ENCODE measurements around the gene EARS2.
A peak's percentile ranks its signal among the peaks of the same experiment; 100 is the strongest.
"Not testable (repeated sequence)": the region's sequence is repeated elsewhere in the genome, so short reads cannot be mapped to it uniquely, and the experiment has no call there.

The EARS2 gene

DNA sequence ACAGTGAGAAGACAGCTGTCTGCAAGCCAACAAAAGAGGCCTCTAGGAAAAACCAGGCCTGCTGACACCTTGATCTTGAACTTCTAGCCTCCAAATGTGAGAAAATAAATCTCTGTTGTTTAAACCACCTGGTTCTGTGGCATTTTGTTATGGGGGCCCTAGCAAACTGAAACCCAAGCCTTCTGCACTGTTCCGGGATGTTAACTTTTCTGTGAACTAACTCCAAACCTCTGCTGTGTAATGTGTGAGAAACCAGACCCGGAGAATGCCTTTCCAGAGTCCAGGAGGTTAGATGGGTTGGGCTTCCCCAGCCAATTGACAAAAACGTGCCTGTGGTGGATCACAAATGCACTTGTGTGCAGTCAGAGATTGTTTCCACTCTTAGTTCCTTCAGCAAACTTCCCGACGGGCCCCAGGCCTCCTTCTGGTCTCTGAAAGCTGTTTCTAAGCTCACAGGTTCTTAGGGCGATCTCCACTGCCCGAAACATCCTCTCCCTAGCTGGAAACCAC lies 33.2 kb downstream of the EARS2 start:
- DNase-seq, result no peak

DNA sequence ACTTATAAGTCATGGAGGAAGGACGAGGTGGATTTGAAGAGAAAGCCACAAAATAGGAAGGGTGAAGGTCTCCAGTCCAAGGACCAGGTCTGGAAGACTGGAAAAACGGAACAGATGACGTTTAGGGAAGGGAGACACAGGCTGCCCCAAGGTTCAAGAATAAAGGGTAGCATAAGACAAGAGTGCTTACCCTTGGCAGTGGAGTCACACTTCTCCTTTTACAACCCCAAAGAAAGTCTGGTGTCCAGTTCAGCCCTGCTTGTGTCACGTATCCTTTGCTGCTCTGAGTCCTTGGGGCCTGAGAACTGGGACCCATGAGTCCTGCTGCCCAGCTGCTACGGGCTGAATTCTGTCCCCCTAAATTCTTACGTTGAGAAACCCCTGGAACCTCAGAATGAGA lies 33.8 kb downstream of the EARS2 start:
- DNase-seq, result no peak

- no peak for DNase-seq
Measured at GRCh38 chr16:23521965-23522364, 35.2 kb downstream of the EARS2 start.

- no peak for DNase-seq
Measured at GRCh38 chr16:23521037-23521743, 36.0 kb downstream of the EARS2 start.

DNA sequence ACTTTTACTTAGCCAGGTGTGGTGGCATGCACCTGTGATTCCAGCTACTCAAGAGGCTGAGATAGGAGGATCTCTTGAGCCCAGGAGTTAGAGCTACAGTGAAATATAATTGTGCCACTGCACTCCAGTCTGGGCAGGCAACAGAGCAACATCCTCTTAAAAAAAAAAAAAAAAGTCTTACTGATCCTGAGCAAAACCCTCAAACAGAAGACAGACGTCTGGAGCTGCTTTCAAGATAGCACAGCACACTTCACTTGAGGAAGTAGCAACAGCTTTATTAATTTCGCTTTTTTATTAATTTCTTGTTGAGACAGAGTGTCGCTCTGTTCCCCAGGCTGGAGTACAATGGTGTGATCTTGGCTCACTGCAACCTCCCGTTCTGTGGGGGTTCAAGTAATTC lies 36.6 kb downstream of the EARS2 start:
- no peak for DNase-seq

DNA sequence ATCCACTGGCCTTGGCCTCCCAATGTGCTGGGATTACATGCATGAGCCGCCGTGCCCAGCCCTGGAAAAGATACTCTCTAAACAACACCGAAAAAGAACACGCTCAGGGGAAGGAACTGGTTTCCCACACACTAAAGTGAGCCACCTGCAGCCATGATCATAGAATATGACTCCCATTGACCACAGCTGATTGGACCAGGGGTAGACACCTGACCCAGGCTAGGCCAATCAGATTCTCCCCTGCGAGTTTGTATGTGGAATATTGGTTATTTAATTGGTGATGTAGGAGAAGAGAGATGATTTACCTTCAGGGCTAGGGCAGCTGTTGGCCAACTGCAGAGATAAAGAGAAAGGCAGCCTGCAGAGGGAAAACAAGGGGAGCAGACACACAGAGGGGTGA lies 37.9 kb downstream of the EARS2 start:
- DNase-seq, result no peak

- no peak for DNase-seq
Measured at GRCh38 chr16:23518435-23518891, 38.7 kb downstream of the EARS2 start.

GRCh38 chr16:23516366-23517137 lies 40.6 kb downstream of the EARS2 start:
- no peak for DNase-seq

GRCh38 chr16:23515881-23516280 lies 41.3 kb downstream of the EARS2 start:
- no peak for DNase-seq

- DNase-seq, result no peak
Measured at GRCh38 chr16:23514381-23515152, 42.6 kb downstream of the EARS2 start.

DNA sequence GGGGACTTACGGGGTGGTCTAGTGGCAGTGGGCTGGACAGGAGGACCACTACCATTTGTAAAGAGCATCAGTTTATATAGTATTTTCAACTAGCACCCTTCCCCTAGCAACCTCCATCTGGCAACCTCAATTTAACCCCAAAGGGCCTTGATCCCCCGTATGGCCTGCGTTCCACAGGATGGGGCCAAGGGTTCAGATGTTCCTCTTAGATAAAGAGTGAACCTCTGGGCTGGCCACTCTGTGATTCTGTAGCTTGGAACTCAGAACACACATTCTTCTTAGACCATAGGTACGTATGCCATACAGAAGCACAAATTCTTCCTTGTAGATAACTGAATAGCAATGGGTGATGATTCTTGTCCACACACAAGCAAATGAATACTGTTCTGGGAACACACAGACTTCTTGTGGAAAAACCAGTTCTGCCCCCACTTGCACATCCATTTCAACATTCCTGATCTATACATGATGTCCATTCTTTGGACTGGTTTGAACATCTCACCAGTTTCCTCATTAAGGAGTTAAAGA lies 44.9 kb downstream of the EARS2 start:
- DNase-seq, result no peak

- DNase-seq, result no peak
Measured at GRCh38 chr16:23511731-23512130, 45.4 kb downstream of the EARS2 start.

- not testable (repeated sequence) for DNase-seq
Measured at GRCh38 chr16:23510915-23511270, 46.3 kb downstream of the EARS2 start.

- DNase-seq, result peak; percentile 50
Measured at GRCh38 chr16:23510164-23510914, 46.8 kb downstream of the EARS2 start, which contains the start of gene GGA2. GGA2 (minus strand) TSS chr16:23510494; CDS start chr16:23510411, 83 bp downstream.

- DNase-seq, result no peak
Measured at GRCh38 chr16:23509782-23510163, 47.4 kb downstream of the EARS2 start.

DNA sequence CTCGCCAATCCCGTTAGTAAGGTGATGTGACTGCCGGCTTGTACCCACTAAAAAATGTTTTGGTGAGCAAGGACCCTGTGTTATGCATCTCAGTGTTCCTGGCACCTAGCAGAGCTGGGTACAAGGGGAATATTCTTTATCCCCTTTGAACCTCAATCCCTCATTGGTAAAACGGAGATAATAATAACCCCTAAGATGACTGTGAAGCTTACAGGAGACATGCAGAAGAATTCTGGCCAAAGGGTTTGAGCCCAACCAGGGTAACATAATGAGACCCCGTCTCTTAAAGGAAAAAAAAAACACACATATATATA lies 47.8 kb downstream of the EARS2 start:
- no peak for DNase-seq

GRCh38 chr16:23508589-23509440 lies 48.3 kb downstream of the EARS2 start:
- no peak for DNase-seq

DNA sequence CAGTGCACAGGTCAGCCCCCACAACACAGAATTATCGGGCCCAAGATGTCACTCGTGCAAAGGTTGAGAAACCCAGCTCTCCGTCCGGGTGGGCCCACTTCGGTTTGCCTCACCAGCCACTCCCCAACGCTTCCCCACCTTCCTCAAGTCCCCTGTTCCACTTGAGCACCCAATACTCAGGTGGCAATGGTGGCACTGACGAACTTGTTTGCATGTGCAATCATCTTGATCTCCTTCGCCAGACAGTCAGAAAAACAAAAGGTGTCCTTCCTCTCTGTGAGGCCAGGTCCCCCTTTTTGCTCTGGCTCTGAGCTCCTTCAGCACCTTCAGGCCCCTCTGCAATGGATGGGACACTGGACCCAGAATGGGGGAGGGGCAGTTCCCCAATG lies 50.5 kb downstream of the EARS2 start:
- no peak for DNase-seq

- DNase-seq, result no peak
Measured at GRCh38 chr16:23505671-23506605, 51.2 kb downstream of the EARS2 start.

GRCh38 chr16:23505180-23505665 lies 51.9 kb downstream of the EARS2 start:
- no peak for DNase-seq

All from NCI-H2029 (cell line).